K562 (cell line): ENCODE results near the gene MPIG6B. TPM values are rescaled to one million over a fixed set of nuclear protein-coding genes. Genes with fewer than 3 reads are reported as not detected.
A peak's percentile ranks its signal among the peaks of the same experiment; 100 is the strongest.

Experiments used
- ARNT ChIP-seq, 2 experiments: fragments of 450-650 bp; IDR thresholded peaks; 2 replicates each; pipeline ENCODE4 v1.6.1; 2016; ENCODE audit warnings: mild to moderate bottlenecking in 1 of 2
- ATF1 ChIP-seq, 2 experiments: fragments of 450-650 bp in 1 of 2; IDR thresholded peaks; 2 replicates each; pipeline ENCODE4 v1.6.1; 2016; ENCODE audit warnings: missing compliant biosample characterization in 1 of 2, missing genetic modification characterization in 1 of 2
- CBX3 ChIP-seq, 2 experiments: IDR thresholded peaks; 1 replicate in 1 of 2; 2 replicates in 1 of 2; pipeline ENCODE4 v1.6.1; 2012; ENCODE audit warnings: inconsistent platforms in 2 of 2, low read length in 2 of 2, borderline replicate concordance in 1 of 2, control low read depth in 1 of 2
- EHMT2 ChIP-seq: fragments of 450-650 bp; IDR thresholded peaks from 2 replicates; pipeline ENCODE4 v1.6.1; 2018; ENCODE audit warnings: antibody characterized with exemption
- HDAC1 ChIP-seq, 2 experiments: fragments of 450-650 bp; IDR thresholded peaks; 2 replicates each; pipeline ENCODE4 v1.6.1; 2016 to 2017; ENCODE audit warnings: inconsistent platforms in 1 of 2, mild to moderate bottlenecking in 1 of 2, moderate library complexity in 1 of 2
- RFX1 ChIP-seq: fragments of 450-650 bp; IDR thresholded peaks from 2 replicates; pipeline ENCODE4 v1.6.1; 2016; ENCODE audit warnings: mild to moderate bottlenecking, moderate library complexity
- TEAD4 ChIP-seq, 2 experiments: sonication (generic) in 1 of 2; formaldehyde crosslinking in 1 of 2; IDR thresholded peaks; 2 replicates each; pipeline versions ENCODE4 v1.6.1 to v1.8.0; 2012 to 2022; ENCODE audit warnings: borderline replicate concordance in 1 of 2, inconsistent platforms in 1 of 2, low read length in 1 of 2, mild to moderate bottlenecking in 1 of 2, missing genetic modification reagents in 1 of 2
- ZFX ChIP-seq: sonication (generic); formaldehyde crosslinking; IDR thresholded peaks from 2 replicates; pipeline ENCODE4 v1.8.0; 2022; ENCODE audit warnings: mild to moderate bottlenecking, missing genetic modification reagents, moderate library complexity
- polyA plus RNA-seq, 8 experiments: library from polyadenylated mRNA; depleted of rRNA in 4 of 8; stranded (reverse) in 5 of 8; unstranded in 3 of 8; fragments of >200 nt; fragmentation: Nextera tagmentation in 2 of 8; fragmentation: Illumina TruSeq in 1 of 8; extraction: Ambion mirVana in 2 of 8; extraction: Trizol in 1 of 8; gene quantifications; 2 replicates each; pipeline versions ENCODE4 v1.2.1 to v1.2.3, GENCODE V29; 2011 to 2014; ENCODE audit warnings: inconsistent platforms in 1 of 8, missing spikeins in 1 of 8
- total RNA-seq, 7 experiments: library from RNA; depleted of rRNA in 6 of 7; stranded (reverse); fragments of >200 nt in 6 of 7; fragmentation: Illumina TruSeq in 2 of 7; extraction: Trizol in 2 of 7; gene quantifications; 2 replicates each; pipeline versions ENCODE4 v1.2.1 to v1.2.3, GENCODE V29; 2011 to 2021; ENCODE audit warnings: low replicate concordance in 1 of 7
- TF ChIP-seq, protein P1 (sequence below): fragments of 450-650 bp; formaldehyde crosslinking; IDR thresholded peaks from 2 replicates; pipeline ENCODE4 v1.4.0; 2022; ENCODE audit warnings: missing genetic modification characterization
- TF ChIP-seq, protein P2 (sequence below): fragments of 450-650 bp; IDR thresholded peaks from 2 replicates; pipeline ENCODE4 v1.6.1; 2016; ENCODE audit warnings: antibody characterized with exemption
- TF ChIP-seq, protein P3 (sequence below): fragments of 200-800 bp; sonication (Bioruptor generic); IDR thresholded peaks from 2 replicates; pipeline ENCODE4 v1.6.1; 2016; ENCODE audit warnings: missing genetic modification characterization, missing compliant biosample characterization
- TF ChIP-seq, protein P4 (sequence below): sonication (generic); formaldehyde crosslinking; IDR thresholded peaks from 2 replicates; pipeline ENCODE4 v1.8.1; 2023; ENCODE audit warnings: mild to moderate bottlenecking, missing genetic modification reagents
- TF ChIP-seq, protein P5 (sequence below): fragments of 450-650 bp; formaldehyde crosslinking; IDR thresholded peaks from 2 replicates; pipeline ENCODE4 v1.4.0; 2020; ENCODE audit warnings: mild to moderate bottlenecking, moderate library complexity

Gene MPIG6B
- total and polyA plus RNA-seq, 9 of the 15 experiments (the other 6 are each of a cell fraction or from before 2014, with no cell fraction given) = 0.11 to 1.2 (median 0.28) TPM; not detected in 1

DNA sequence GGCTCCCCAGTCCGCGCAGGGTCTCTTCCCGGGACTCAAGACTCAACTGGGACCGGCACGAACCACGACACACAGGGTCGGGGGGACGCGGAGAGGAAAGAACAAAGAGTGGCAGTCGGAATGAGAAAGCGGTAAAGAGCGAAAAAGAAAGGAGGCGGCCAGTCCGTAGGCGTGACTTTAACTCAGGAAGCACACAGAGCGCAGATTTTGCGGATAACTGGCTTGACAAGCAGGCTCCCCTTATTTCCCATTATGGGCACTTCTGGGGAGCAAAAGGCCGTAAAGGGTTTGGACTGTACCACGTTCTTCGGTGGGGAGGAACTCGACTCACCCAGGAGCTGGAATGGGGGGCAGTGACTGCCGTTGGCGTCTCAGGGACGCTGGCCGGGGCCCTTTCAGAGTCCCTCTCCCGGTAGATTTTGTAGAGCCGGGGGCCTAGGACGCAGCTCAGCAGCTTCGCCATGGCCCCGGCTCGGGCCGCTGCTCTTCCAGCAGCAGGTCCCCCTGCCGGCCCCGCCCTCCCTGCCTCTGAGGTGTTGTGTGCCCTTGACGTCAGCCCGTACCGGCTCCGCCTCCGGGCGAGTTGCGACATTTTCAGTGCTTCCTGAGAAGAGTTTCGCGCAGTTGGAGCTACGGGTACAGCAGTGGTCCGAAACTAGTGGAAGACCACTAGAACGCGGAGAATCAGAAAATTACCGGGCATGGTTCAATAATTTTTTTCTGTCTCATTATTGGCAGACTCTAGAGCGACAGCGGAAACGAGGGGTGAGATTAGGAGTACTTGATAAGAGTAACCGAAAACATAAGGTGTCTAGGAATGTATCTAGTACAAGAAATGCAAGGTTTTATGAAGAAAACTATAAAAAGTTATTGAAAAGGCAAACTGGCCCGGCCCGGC lies 20.1 kb upstream of the MPIG6B start, which contains the start of gene ABHD16A (continued):
- TF ChIP-seq CBX3 (IDR thresholded peaks at IDR 0.05; ENCODE audit: borderline replicate concordance in 1 of 2, low read length in 2 of 2) = peak in 1 of 2 experiments; percentile 63; a peak in 1 of 3 replicates
- peak; percentile 58; the same call in 1 of the 2 replicates for TF ChIP-seq EHMT2
- no peak for TF ChIP-seq RFX1
- peak in 1 of 2 experiments; percentile 25; a peak in 3 of 4 replicates for TF ChIP-seq ARNT (IDR thresholded peaks at IDR 0.05)
- TF ChIP-seq HDAC1 (IDR thresholded peaks at IDR 0.05) = peak in 1 of 2 experiments; percentile 91; a peak in 2 of 4 replicates
- TF ChIP-seq, protein P1, sequence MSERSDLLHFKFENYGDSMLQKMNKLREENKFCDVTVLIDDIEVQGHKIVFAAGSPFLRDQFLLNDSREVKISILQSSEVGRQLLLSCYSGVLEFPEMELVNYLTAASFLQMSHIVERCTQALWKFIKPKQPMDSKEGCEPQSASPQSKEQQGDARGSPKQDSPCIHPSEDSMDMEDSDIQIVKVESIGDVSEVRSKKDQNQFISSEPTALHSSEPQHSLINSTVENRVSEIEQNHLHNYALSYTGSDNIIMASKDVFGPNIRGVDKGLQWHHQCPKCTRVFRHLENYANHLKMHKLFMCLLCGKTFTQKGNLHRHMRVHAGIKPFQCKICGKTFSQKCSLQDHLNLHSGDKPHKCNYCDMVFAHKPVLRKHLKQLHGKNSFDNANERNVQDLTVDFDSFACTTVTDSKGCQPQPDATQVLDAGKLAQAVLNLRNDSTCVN (CRISPR knock-in tag) = 0 out of 2 replicates have a peak, but pooled peaks have one; percentile 16
- TF ChIP-seq, protein P2, sequence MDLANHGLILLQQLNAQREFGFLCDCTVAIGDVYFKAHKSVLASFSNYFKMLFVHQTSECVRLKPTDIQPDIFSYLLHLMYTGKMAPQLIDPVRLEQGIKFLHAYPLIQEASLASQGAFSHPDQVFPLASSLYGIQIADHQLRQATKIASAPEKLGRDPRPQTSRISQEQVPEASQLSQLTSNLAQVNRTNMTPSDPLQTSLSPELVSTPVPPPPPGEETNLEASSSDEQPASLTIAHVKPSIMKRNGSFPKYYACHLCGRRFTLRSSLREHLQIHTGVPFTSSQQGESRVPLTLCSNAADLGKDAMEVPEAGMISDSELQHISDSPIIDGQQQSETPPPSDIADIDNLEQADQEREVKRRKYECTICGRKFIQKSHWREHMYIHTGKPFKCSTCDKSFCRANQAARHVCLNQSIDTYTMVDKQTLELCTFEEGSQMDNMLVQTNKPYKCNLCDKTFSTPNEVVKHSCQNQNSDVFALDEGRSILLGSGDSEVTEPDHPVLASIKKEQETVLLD = peak; percentile 57; the same call in 1 of the 2 replicates
- TF ChIP-seq, protein P3, sequence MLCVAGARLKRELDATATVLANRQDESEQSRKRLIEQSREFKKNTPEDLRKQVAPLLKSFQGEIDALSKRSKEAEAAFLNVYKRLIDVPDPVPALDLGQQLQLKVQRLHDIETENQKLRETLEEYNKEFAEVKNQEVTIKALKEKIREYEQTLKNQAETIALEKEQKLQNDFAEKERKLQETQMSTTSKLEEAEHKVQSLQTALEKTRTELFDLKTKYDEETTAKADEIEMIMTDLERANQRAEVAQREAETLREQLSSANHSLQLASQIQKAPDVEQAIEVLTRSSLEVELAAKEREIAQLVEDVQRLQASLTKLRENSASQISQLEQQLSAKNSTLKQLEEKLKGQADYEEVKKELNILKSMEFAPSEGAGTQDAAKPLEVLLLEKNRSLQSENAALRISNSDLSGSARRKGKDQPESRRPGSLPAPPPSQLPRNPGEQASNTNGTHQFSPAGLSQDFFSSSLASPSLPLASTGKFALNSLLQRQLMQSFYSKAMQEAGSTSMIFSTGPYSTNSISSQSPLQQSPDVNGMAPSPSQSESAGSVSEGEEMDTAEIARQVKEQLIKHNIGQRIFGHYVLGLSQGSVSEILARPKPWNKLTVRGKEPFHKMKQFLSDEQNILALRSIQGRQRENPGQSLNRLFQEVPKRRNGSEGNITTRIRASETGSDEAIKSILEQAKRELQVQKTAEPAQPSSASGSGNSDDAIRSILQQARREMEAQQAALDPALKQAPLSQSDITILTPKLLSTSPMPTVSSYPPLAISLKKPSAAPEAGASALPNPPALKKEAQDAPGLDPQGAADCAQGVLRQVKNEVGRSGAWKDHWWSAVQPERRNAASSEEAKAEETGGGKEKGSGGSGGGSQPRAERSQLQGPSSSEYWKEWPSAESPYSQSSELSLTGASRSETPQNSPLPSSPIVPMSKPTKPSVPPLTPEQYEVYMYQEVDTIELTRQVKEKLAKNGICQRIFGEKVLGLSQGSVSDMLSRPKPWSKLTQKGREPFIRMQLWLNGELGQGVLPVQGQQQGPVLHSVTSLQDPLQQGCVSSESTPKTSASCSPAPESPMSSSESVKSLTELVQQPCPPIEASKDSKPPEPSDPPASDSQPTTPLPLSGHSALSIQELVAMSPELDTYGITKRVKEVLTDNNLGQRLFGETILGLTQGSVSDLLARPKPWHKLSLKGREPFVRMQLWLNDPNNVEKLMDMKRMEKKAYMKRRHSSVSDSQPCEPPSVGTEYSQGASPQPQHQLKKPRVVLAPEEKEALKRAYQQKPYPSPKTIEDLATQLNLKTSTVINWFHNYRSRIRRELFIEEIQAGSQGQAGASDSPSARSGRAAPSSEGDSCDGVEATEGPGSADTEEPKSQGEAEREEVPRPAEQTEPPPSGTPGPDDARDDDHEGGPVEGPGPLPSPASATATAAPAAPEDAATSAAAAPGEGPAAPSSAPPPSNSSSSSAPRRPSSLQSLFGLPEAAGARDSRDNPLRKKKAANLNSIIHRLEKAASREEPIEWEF (CRISPR knock-in tag) = peak; percentile 99
- TF ChIP-seq, protein P4, sequence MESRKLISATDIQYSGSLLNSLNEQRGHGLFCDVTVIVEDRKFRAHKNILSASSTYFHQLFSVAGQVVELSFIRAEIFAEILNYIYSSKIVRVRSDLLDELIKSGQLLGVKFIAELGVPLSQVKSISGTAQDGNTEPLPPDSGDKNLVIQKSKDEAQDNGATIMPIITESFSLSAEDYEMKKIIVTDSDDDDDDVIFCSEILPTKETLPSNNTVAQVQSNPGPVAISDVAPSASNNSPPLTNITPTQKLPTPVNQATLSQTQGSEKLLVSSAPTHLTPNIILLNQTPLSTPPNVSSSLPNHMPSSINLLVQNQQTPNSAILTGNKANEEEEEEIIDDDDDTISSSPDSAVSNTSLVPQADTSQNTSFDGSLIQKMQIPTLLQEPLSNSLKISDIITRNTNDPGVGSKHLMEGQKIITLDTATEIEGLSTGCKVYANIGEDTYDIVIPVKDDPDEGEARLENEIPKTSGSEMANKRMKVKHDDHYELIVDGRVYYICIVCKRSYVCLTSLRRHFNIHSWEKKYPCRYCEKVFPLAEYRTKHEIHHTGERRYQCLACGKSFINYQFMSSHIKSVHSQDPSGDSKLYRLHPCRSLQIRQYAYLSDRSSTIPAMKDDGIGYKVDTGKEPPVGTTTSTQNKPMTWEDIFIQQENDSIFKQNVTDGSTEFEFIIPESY (CRISPR knock-in tag) = peak; percentile 79; the same call in 1 of the 2 replicates
- TF ChIP-seq ZFX (CRISPR knock-in tag) = peak; percentile 99
- TF ChIP-seq, protein P5, sequence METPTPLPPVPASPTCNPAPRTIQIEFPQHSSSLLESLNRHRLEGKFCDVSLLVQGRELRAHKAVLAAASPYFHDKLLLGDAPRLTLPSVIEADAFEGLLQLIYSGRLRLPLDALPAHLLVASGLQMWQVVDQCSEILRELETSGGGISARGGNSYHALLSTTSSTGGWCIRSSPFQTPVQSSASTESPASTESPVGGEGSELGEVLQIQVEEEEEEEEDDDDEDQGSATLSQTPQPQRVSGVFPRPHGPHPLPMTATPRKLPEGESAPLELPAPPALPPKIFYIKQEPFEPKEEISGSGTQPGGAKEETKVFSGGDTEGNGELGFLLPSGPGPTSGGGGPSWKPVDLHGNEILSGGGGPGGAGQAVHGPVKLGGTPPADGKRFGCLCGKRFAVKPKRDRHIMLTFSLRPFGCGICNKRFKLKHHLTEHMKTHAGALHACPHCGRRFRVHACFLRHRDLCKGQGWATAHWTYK (CRISPR knock-in tag) = peak; percentile 85
- TF ChIP-seq TEAD4 (IDR thresholded peaks at IDR 0.05; ENCODE audit: low read length) = peak; percentile 63; the same call in 1 of the 2 replicates
- TF ChIP-seq TEAD4 (CRISPR knock-in tag; IDR thresholded peaks at IDR 0.05; ENCODE audit: borderline replicate concordance) = no peak
- TF ChIP-seq ATF1 (CRISPR knock-in tag; IDR thresholded peaks at IDR 0.05) = peak; percentile 67
- TF ChIP-seq ATF1 (tag; IDR thresholded peaks at IDR 0.05) = peak; percentile 98
